Measurements from ENCODE around the gene SLC16A8.

The SLC16A8 gene

GRCh38 chr22:38083931-38084631 is at the start of gene SLC16A8:
SLC16A8 (minus strand) TSS chr22:38084184; CDS start chr22:38082873, 1,311 bp downstream.
- H3K9me3 ChIP-seq (ENCODE audit: control insufficient read depth, low read length) = no peaks in the 10 kb centered on the region
- H3K27me3 ChIP-seq (ENCODE audit: control insufficient read depth, insufficient read depth, low read length) = peaks cover 27% of the 10 kb centered on the region
- no peak within 1 kb of the TSS for H3K4me3 ChIP-seq (ENCODE audit: low read length)
- H3K36me3 ChIP-seq (ENCODE audit: control insufficient read depth, insufficient read depth, low read length) = no peaks in the 10 kb centered on the region
- no peak within 1 kb of the TSS for H3K9ac ChIP-seq (ENCODE audit: low read length)
- H3K4me1 ChIP-seq (ENCODE audit: control insufficient read depth, insufficient read depth, low read length) = peaks cover 16% of the 10 kb centered on the region

GRCh38 chr22:38133331-38133730 is 49.3 kb upstream of the SLC16A8 start:
- H3K27me3 ChIP-seq (ENCODE audit: control insufficient read depth, insufficient read depth, low read length) = no peaks in the 10 kb centered on the region
- H3K4me3 ChIP-seq (ENCODE audit: low read length) = no peak overlapping the region
- H3K9me3 ChIP-seq (ENCODE audit: control insufficient read depth, low read length) = no peaks in the 10 kb centered on the region
- H3K36me3 ChIP-seq (ENCODE audit: control insufficient read depth, insufficient read depth, low read length) = no peaks in the 10 kb centered on the region
- H3K4me1 ChIP-seq (ENCODE audit: control insufficient read depth, insufficient read depth, low read length) = peaks cover 4% of the 10 kb centered on the region
- H3K9ac ChIP-seq (ENCODE audit: low read length) = no peak overlapping the region

DNA sequence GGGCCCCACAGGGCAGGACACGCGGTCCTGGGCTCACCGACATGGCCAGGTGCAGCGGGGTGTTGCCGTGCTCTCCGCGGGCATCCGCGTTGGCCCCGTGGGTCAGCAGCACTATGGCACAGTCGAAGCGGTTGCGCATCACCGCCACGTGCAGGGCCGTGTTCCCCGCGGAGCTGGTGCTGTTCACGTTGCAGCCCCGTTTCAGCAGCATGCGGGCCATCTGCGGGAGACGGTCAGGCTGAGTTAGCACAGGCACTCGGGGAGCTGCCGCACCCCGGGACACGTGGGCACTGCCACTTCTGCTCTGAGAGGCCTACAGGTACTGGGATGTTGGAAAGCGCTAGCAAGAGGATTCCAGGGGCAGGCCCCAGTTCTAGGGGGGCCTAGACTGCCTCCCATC is 48.8 kb upstream of the SLC16A8 start:
- H3K4me3 ChIP-seq (ENCODE audit: low read length) = no peak overlapping the region
- H3K9me3 ChIP-seq (ENCODE audit: control insufficient read depth, low read length) = no peaks in the 10 kb centered on the region
- H3K9ac ChIP-seq (ENCODE audit: low read length) = no peak overlapping the region
- H3K4me1 ChIP-seq (ENCODE audit: control insufficient read depth, insufficient read depth, low read length) = peaks cover 4% of the 10 kb centered on the region
- no peaks in the 10 kb centered on the region for H3K36me3 ChIP-seq (ENCODE audit: control insufficient read depth, insufficient read depth, low read length)
- no peaks in the 10 kb centered on the region for H3K27me3 ChIP-seq (ENCODE audit: control insufficient read depth, insufficient read depth, low read length)

- Histone ChIP-seq H3K4me1 (ENCODE audit: control insufficient read depth, insufficient read depth, low read length) (peaks cover 4% of the 10 kb centered on the region), H3K4me3 (ENCODE audit: low read length) (no peak overlapping the region), H3K36me3 (ENCODE audit: control insufficient read depth, insufficient read depth, low read length) (no peaks in the 10 kb centered on the region), H3K27me3 (ENCODE audit: control insufficient read depth, insufficient read depth, low read length) (no peaks in the 10 kb centered on the region), H3K9ac (ENCODE audit: low read length) (no peak overlapping the region), H3K9me3 (ENCODE audit: control insufficient read depth, low read length) (no peaks in the 10 kb centered on the region)
These were observed 48.2 kb upstream of the SLC16A8 start for GRCh38 chr22:38132136-38132535.

DNA sequence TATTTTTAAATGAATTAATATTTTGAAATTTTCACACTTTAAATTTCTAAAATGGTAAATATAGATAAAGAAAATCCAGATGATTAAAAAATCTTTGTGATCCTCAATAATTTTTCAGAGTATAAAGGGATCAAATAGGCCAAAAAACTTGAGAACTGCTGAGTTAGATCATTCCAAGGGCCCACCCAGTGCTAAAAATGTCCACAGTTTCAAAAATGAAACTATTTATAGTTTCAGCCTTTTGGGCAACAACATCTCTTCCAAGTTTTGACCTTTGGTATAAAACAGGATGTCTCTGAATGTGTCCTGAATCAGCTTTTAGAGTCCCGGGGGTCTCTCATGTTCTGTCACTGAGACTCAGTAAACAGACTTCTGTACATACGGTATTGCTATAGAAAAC is 47.4 kb upstream of the SLC16A8 start:
- no peaks in the 10 kb centered on the region for H3K36me3 ChIP-seq (ENCODE audit: control insufficient read depth, insufficient read depth, low read length)
- H3K9me3 ChIP-seq (ENCODE audit: control insufficient read depth, low read length) = no peaks in the 10 kb centered on the region
- peaks cover 4% of the 10 kb centered on the region for H3K4me1 ChIP-seq (ENCODE audit: control insufficient read depth, insufficient read depth, low read length)
- H3K27me3 ChIP-seq (ENCODE audit: control insufficient read depth, insufficient read depth, low read length) = no peaks in the 10 kb centered on the region
- no peak overlapping the region for H3K9ac ChIP-seq (ENCODE audit: low read length)
- H3K4me3 ChIP-seq (ENCODE audit: low read length) = no peak overlapping the region

- H3K4me3 ChIP-seq (ENCODE audit: low read length) = no peak overlapping the region
- H3K36me3 ChIP-seq (ENCODE audit: control insufficient read depth, insufficient read depth, low read length) = no peaks in the 10 kb centered on the region
- H3K27me3 ChIP-seq (ENCODE audit: control insufficient read depth, insufficient read depth, low read length) = no peaks in the 10 kb centered on the region
- H3K9ac ChIP-seq (ENCODE audit: low read length) = no peak overlapping the region
- no peaks in the 10 kb centered on the region for H3K9me3 ChIP-seq (ENCODE audit: control insufficient read depth, low read length)
- no peaks in the 10 kb centered on the region for H3K4me1 ChIP-seq (ENCODE audit: control insufficient read depth, insufficient read depth, low read length)
These were observed 45.9 kb upstream of the SLC16A8 start for GRCh38 chr22:38129856-38130255.

DNA sequence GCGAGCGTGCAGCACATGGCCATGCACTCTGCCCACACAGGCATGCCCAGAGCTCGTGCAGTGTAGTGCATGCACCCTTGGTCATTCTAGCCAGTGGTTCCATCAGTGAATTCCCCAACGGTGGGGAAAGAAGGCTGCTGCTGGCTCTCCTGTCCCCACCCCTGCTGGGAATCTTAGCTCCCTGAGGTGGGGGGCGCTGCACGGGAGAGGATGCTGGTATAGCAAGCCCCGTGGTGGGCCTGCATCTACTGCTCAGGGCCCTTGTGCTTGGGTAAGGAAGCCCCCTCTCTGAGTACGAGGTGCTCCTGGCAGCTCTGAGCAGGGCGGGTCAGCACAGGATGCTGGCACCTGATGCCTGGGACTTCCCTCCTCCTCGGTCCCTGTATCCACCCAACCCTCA is 45.0 kb upstream of the SLC16A8 start:
- H3K4me1 ChIP-seq (ENCODE audit: control insufficient read depth, insufficient read depth, low read length) = no peaks in the 10 kb centered on the region
- H3K4me3 ChIP-seq (ENCODE audit: low read length) = no peak overlapping the region
- no peaks in the 10 kb centered on the region for H3K9me3 ChIP-seq (ENCODE audit: control insufficient read depth, low read length)
- H3K27me3 ChIP-seq (ENCODE audit: control insufficient read depth, insufficient read depth, low read length) = no peaks in the 10 kb centered on the region
- H3K36me3 ChIP-seq (ENCODE audit: control insufficient read depth, insufficient read depth, low read length) = no peaks in the 10 kb centered on the region
- H3K9ac ChIP-seq (ENCODE audit: low read length) = no peak overlapping the region

DNA sequence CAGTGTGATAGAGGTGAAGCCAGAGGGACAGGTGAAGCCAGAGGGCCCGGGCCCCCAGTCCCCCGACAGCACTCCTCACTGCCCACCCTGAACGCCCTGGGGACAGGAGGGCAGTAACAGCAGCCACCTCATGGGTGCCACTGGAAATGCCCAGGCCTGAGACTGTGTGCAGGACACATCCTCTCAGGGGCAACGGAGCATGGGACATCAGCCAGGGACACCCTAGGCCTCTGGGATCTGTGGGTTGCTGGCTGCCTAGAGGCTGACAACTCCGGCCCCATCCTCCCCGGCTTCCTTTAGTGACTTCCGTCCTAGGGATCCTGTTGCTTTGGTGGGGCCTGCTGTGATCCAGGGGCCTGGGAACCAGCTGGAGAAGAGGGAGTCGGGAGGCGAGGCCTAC is 43.9 kb upstream of the SLC16A8 start:
- Histone ChIP-seq H3K4me1 (ENCODE audit: control insufficient read depth, insufficient read depth, low read length) (no peaks in the 10 kb centered on the region), H3K9me3 (ENCODE audit: control insufficient read depth, low read length) (no peaks in the 10 kb centered on the region), H3K4me3 (ENCODE audit: low read length) (no peak overlapping the region), H3K9ac (ENCODE audit: low read length) (no peak overlapping the region), H3K27me3 (ENCODE audit: control insufficient read depth, insufficient read depth, low read length) (no peaks in the 10 kb centered on the region), H3K36me3 (ENCODE audit: control insufficient read depth, insufficient read depth, low read length) (no peaks in the 10 kb centered on the region)

- Histone ChIP-seq H3K36me3 (ENCODE audit: control insufficient read depth, insufficient read depth, low read length) (no peaks in the 10 kb centered on the region), H3K9ac (ENCODE audit: low read length) (no peak overlapping the region), H3K4me1 (ENCODE audit: control insufficient read depth, insufficient read depth, low read length) (no peaks in the 10 kb centered on the region), H3K9me3 (ENCODE audit: control insufficient read depth, low read length) (no peaks in the 10 kb centered on the region), H3K27me3 (ENCODE audit: control insufficient read depth, insufficient read depth, low read length) (no peaks in the 10 kb centered on the region), H3K4me3 (ENCODE audit: low read length) (no peak overlapping the region)
These were observed 43.1 kb upstream of the SLC16A8 start for GRCh38 chr22:38126928-38127668.

GRCh38 chr22:38125751-38126201 is 41.8 kb upstream of the SLC16A8 start:
- no peaks in the 10 kb centered on the region for H3K27me3 ChIP-seq (ENCODE audit: control insufficient read depth, insufficient read depth, low read length)
- no peaks in the 10 kb centered on the region for H3K36me3 ChIP-seq (ENCODE audit: control insufficient read depth, insufficient read depth, low read length)
- H3K9me3 ChIP-seq (ENCODE audit: control insufficient read depth, low read length) = no peaks in the 10 kb centered on the region
- no peaks in the 10 kb centered on the region for H3K4me1 ChIP-seq (ENCODE audit: control insufficient read depth, insufficient read depth, low read length)
- H3K4me3 ChIP-seq (ENCODE audit: low read length) = no peak overlapping the region
- H3K9ac ChIP-seq (ENCODE audit: low read length) = no peak overlapping the region

- Histone ChIP-seq H3K4me1 (ENCODE audit: control insufficient read depth, insufficient read depth, low read length) (peaks cover 6% of the 10 kb centered on the region), H3K4me3 (ENCODE audit: low read length) (no peak overlapping the region), H3K36me3 (ENCODE audit: control insufficient read depth, insufficient read depth, low read length) (no peaks in the 10 kb centered on the region), H3K9ac (ENCODE audit: low read length) (no peak overlapping the region), H3K9me3 (ENCODE audit: control insufficient read depth, low read length) (no peaks in the 10 kb centered on the region), H3K27me3 (ENCODE audit: control insufficient read depth, insufficient read depth, low read length) (no peaks in the 10 kb centered on the region)
These were observed 41.1 kb upstream of the SLC16A8 start for GRCh38 chr22:38125038-38125610.

DNA sequence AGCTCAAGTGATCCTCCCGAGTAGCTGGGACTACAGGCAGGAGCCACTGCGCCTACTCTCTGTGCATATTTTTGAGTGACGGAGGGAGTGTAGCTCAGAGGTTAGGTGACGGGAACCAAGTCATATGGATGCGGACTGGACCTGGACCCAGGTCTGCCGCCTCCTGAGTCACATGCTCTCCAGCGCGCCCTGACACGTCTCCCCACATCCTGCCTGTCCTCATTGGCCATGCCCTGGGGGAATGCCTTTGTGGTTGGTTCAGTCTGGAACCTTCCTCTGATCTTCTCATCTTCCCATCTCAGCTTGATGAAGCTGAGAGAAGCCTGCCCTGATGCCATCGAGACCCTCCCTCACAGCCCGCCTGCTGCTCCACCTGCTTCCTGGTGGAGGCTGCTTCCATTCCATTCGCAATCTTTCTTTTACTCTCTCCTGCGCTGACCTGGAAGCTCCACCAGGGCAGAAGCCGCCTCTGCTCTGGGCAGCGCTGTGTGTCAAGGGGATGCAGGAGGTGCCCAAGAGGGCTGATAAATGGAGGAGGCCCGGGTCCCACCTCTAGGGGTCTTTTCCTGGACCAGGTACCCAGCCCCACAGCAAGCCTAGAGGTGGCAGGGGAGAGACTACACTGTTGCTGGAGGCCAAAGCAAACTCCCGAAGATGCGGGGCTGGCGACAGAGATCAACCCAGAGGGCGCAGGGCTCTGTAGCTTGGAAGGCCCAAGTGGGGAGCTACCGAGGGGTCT is 40.4 kb upstream of the SLC16A8 start:
- H3K27me3 ChIP-seq (ENCODE audit: control insufficient read depth, insufficient read depth, low read length) = no peaks in the 10 kb centered on the region
- H3K9ac ChIP-seq (ENCODE audit: low read length) = no peak overlapping the region
- peaks cover 8% of the 10 kb centered on the region for H3K4me1 ChIP-seq (ENCODE audit: control insufficient read depth, insufficient read depth, low read length)
- H3K4me3 ChIP-seq (ENCODE audit: low read length) = no peak overlapping the region
- H3K9me3 ChIP-seq (ENCODE audit: control insufficient read depth, low read length) = no peaks in the 10 kb centered on the region
- H3K36me3 ChIP-seq (ENCODE audit: control insufficient read depth, insufficient read depth, low read length) = no peaks in the 10 kb centered on the region
